C4-2B (cell line): ENCODE data around the gene DNAH9.

ENCODE experiments used
- H3K27ac ChIP-seq: fragments of 450-650 bp; 2 replicates; pipeline ENCODE4 v1.5.1; 2017
- CTCF ChIP-seq: fragments of 450-650 bp; conservative IDR thresholded peaks from 2 replicates; pipeline ENCODE4 v1.5.1; 2017; ENCODE audit warnings: mild to moderate bottlenecking
- ZFX ChIP-seq: fragments of 450-650 bp; IDR thresholded peaks from 2 replicates; pipeline ENCODE4 v1.6.1; 2017

The DNAH9 gene

GRCh38 chr17:11627301-11627940, 29.2 kb downstream of the DNAH9 start:
- TF ChIP-seq CTCF (no peak), ZFX (no peak)

GRCh38 chr17:11628374-11628773, 30.1 kb downstream of the DNAH9 start:
- peak; percentile 25; the same call in 1 of the 2 replicates for TF ChIP-seq CTCF
- no peak for TF ChIP-seq ZFX
- no peak overlapping the region for H3K27ac ChIP-seq

More at GRCh38 chr17:11627301-11627940, 29.2 kb downstream of the DNAH9 start:
- no peak overlapping the region for H3K27ac ChIP-seq

GRCh38 chr17:11628831-11629230, 30.6 kb downstream of the DNAH9 start:
- no peak for TF ChIP-seq ZFX
- no peak overlapping the region for H3K27ac ChIP-seq

- TF ChIP-seq ZFX = no peak
- TF ChIP-seq CTCF = no peak
- H3K27ac ChIP-seq = no peak overlapping the region; the same call in 1 of the 2 replicates
These were observed 38.5 kb downstream of the DNAH9 start for GRCh38 chr17:11636771-11637170.

- no peak for TF ChIP-seq CTCF
- no peak for TF ChIP-seq ZFX
- no peak overlapping the region for H3K27ac ChIP-seq
These were observed 39.5 kb downstream of the DNAH9 start for GRCh38 chr17:11637796-11638195.

GRCh38 chr17:11638700-11639265, 40.5 kb downstream of the DNAH9 start:
- TF ChIP-seq ZFX (no peak), CTCF (no peak)
- H3K27ac ChIP-seq = no peak overlapping the region

- TF ChIP-seq CTCF (no peak), ZFX (no peak)
- no peak overlapping the region for H3K27ac ChIP-seq
These were observed 41.6 kb downstream of the DNAH9 start for GRCh38 chr17:11639736-11640462.
